Measurements from ENCODE around the gene SULT1E1.

The SULT1E1 gene, protein sequence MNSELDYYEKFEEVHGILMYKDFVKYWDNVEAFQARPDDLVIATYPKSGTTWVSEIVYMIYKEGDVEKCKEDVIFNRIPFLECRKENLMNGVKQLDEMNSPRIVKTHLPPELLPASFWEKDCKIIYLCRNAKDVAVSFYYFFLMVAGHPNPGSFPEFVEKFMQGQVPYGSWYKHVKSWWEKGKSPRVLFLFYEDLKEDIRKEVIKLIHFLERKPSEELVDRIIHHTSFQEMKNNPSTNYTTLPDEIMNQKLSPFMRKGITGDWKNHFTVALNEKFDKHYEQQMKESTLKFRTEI

GRCh38 chr4:69860052-69860451 lies at the start of gene SULT1E1:
Gene SULT1E1, minus strand, starts transcription at chr4:69860145. Its CDS starts 2,501 bp downstream, at chr4:69857644.
- DNase-seq (ENCODE audit: low read depth, low spot score): no peak

- DNase-seq (ENCODE audit: low read depth, low spot score): no peak
These were observed 49.2 kb upstream of the SULT1E1 start for GRCh38 chr4:69909195-69909594.

- DNase-seq (ENCODE audit: low read depth, low spot score): no peak
These were observed 47.2 kb upstream of the SULT1E1 start for GRCh38 chr4:69907151-69907550.

- DNase-seq (ENCODE audit: low read depth, low spot score): no peak
These were observed 36.7 kb upstream of the SULT1E1 start for GRCh38 chr4:69896530-69897116.

- DNase-seq (ENCODE audit: low read depth, low spot score): no peak
These were observed 34.8 kb upstream of the SULT1E1 start for GRCh38 chr4:69894721-69895120.

- DNase-seq (ENCODE audit: low read depth, low spot score): no peak
These were observed 34.2 kb upstream of the SULT1E1 start for GRCh38 chr4:69894186-69894585.

- no peak for DNase-seq (ENCODE audit: low read depth, low spot score)
These were observed 28.4 kb upstream of the SULT1E1 start for GRCh38 chr4:69888336-69888735.

- DNase-seq (ENCODE audit: low read depth, low spot score): no peak
These were observed 22.2 kb upstream of the SULT1E1 start for GRCh38 chr4:69882150-69882549.

GRCh38 chr4:69881173-69881773 lies 21.3 kb upstream of the SULT1E1 start:
- DNase-seq (ENCODE audit: low read depth, low spot score): no peak

GRCh38 chr4:69878250-69878649 lies 18.3 kb upstream of the SULT1E1 start:
- DNase-seq (ENCODE audit: low read depth, low spot score): no peak

DNA sequence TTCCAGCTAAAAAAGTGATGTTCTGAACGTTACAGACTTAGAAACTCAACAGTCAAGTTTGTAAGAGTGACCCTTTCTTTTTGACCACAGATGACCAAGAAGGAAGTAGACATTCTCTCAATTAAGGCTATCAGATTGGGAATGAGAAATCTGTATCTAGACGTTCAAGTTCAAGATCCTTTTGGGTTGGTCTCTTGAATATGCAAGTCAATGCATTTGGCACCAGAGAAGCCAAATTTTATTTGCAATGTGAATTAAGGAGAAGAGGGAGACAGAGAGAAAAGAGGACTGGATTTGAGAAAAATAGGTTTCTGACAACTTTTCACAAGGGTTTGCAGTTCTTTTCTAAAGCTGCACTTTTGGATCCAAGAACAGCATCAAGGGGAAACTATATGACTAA lies 17.5 kb upstream of the SULT1E1 start:
- no peak for DNase-seq (ENCODE audit: low read depth, low spot score)

- no peak for DNase-seq (ENCODE audit: low read depth, low spot score)
These were observed 16.1 kb upstream of the SULT1E1 start for GRCh38 chr4:69876071-69876470.

GRCh38 chr4:69875576-69875975 lies 15.6 kb upstream of the SULT1E1 start:
- no peak for DNase-seq (ENCODE audit: low read depth, low spot score)

DNA sequence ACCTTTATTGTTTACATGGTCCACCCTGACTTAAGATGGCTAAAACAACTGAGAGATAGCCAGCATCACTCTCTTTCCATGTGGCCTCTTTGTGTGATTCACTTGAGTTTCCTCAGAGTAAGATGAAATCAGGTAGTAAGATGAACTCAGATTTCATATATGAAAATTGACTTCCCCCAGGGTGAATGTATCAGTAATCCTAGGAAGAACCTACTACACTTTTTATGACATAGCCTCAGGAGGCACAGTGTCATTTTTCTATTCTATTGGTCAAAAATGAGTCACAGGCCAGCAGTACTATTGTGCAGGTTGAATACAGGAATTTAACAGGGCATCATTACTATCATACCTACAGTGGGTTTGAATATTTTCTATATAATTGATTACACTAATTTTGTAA lies 14.6 kb upstream of the SULT1E1 start:
- DNase-seq (ENCODE audit: low read depth, low spot score): no peak

DNA sequence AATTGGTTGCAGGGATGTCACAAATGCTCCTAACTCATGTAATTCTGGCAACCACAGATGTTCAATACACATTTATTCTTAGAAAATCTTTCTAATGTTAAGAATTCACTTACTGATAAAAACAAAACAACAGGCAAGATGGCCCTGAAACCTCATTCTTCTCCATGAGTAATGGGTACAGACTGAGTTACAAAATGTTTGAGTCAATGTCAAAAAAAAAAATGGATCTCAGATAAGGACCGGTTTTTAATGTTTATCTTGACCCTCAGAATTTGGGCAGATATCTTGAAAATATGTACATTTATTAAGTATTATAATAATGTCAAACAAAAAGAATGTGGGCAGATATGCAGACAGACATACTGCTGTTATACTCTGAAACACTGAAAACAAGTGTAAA lies 1.8 kb upstream of the SULT1E1 start:
- DNase-seq (ENCODE audit: low read depth, low spot score): no peak

- DNase-seq (ENCODE audit: low read depth, low spot score): no peak
These were observed 765 bp upstream of the SULT1E1 start for GRCh38 chr4:69860521-69861298.

DNA sequence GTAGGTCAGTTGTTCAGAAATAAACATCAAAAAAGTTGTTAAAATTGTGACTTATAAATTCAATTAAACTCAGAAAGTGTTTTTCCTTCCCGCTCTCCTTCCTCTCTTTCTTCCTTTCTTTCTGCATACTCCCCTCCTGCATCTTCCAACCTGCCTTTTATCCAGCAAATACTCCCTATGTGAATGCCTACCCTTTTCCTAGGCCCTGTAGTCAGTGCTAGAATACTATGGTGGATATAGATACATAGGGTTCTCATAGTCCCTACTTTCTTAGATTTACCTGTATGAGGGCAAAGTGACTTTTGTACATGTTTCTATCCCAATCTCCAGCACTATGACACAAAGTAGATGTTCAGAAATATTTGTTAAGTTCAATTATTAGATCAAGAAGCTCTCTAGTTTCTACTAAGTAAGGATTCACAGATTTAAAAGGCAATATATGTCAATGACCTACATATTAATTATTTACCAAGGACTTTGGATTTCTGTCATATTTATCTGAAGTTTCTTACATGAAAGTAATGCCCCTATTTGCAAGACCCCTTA lies 732 bp downstream of the SULT1E1 start:
- DNase-seq (ENCODE audit: low read depth, low spot score): no peak

DNA sequence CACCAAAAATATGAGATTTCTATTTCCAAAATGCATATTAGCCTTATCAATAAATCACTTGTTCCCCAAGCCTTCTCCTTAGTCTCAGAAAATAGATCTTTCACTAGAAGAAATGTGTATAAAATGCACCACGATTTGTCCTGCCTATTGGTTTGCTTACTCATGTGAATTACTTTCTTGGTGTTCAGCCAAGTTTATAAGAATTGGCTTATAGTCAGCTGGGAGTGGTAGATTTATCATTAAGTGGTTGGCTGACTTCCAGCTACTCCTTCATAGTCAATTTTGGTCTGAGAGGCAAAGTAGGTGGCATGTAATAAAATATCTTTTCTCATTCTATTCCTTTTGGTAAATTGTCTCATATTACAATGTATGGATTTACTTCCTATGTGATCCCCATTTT lies 1.3 kb downstream of the SULT1E1 start:
- DNase-seq (ENCODE audit: low read depth, low spot score): no peak

DNA sequence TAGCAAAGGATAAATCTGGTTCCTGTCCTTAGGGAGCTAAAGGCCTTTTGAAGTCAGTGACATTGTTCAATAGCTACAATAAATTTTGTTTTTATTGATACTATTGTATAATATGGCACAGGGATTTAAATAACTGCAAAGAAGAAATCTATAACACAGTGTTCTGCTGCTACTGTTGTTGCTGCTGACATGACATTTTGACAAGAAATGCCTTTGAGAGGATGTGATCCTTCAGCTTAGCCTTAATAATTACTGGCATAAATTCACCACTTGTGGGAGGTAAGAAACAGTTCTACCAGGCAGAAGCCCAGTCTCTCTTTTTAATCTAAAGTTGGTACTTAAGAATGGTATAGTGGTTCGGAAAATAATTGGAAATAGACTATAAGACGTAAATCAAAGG lies 4.1 kb downstream of the SULT1E1 start:
- no peak for DNase-seq (ENCODE audit: low read depth, low spot score)

DNA sequence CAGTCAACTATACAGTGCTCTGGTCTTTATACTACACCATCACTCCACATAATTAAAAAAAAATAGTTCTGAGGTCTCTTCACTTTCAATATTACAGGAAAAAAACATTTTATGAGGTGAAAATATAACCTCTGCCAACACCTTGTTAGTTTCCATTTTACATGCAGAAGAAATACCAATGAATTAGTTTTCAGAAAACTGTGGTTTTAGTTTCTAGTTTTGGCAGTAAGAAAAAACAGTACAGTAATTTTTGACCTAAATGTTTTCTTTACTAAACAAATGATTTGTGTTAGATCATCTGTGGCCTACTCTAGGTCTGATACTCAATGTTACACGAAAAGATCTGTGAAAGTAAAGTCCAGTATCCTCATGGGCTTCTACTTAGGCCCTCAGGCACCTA lies 10.0 kb downstream of the SULT1E1 start:
- DNase-seq (ENCODE audit: low read depth, low spot score): no peak

GRCh38 chr4:69849297-69849696 lies 10.6 kb downstream of the SULT1E1 start:
- no peak for DNase-seq (ENCODE audit: low read depth, low spot score)

GRCh38 chr4:69848028-69848427 lies 11.9 kb downstream of the SULT1E1 start:
- no peak for DNase-seq (ENCODE audit: low read depth, low spot score)
